ENCODE results near the gene NUP42. TPM values are rescaled to one million over a fixed set of nuclear protein-coding genes. Genes with fewer than 3 reads are reported as not detected.

The NUP42 gene
- total RNA-seq, 2 experiments from 2014 or later: 33.0 to 33.8 TPM

- Mint-ChIP-seq H3K27me3 (peaks cover 74% of the 10 kb centered on the region), H3K9me3 (no peaks in the 10 kb centered on the region), H3K36me3 (ENCODE audit: low read depth) (no peaks in the 10 kb centered on the region), H3K4me3 (no peak overlapping the region), H3K27ac (no peak overlapping the region), H3K4me1 (peaks cover 2% of the 10 kb centered on the region)
- no peak for DNase-seq
- CTCF ChIA-PET: no interaction called here
- POLR2A ChIA-PET: no interaction called here
These were observed 65.3 kb downstream of the NUP42 start for GRCh38 chr7:23247046-23247602.

GRCh38 chr7:23247603-23248335 lies 65.9 kb downstream of the NUP42 start:
- Mint-ChIP-seq H3K27ac (no peak overlapping the region), H3K4me1 (peaks cover 2% of the 10 kb centered on the region), H3K27me3 (peaks cover 77% of the 10 kb centered on the region), H3K9me3 (no peaks in the 10 kb centered on the region), H3K4me3 (no peak overlapping the region), H3K36me3 (ENCODE audit: low read depth) (no peaks in the 10 kb centered on the region)
- ChIA-PET POLR2A (no interaction called here), CTCF (no interaction called here)
- DNase-seq: no peak

- Mint-ChIP-seq H3K4me1 (peaks cover 2% of the 10 kb centered on the region), H3K27me3 (peaks cover 77% of the 10 kb centered on the region), H3K27ac (no peak overlapping the region), H3K9me3 (no peaks in the 10 kb centered on the region), H3K36me3 (ENCODE audit: low read depth) (no peaks in the 10 kb centered on the region), H3K4me3 (no peak overlapping the region)
- POLR2A ChIA-PET: no interaction called here
- no peak for DNase-seq
- CTCF ChIA-PET: interaction anchor here (0.6 kb wide), 1 partner anchor 11 kb away, joined by 3 read pairs; no protein-coding TSS in a partner anchor
These were observed 67.6 kb downstream of the NUP42 start for GRCh38 chr7:23249486-23249885.

Other genes with a start within 250 kb of the NUP42 start
- 100 to 1,000 TPM; 103 to 105 TPM for gene HYCC1, start 167.9 kb upstream of the NUP42 start, total RNA-seq
- gene KLHL7, start 76.3 kb upstream of the NUP42 start, total RNA-seq: 10 to 100 TPM; 19.9 to 20.5 TPM
- under 1 TPM; 0.28 to 0.38 TPM for gene GPNMB, start 64.7 kb downstream of the NUP42 start, total RNA-seq
- 10 to 100 TPM; 49.8 to 51.8 TPM for gene MALSU1, start 117.3 kb downstream of the NUP42 start, total RNA-seq